HT1080 (cell line): ENCODE results near the gene MZB1. TPM values are rescaled to one million over a fixed set of nuclear protein-coding genes. Genes with fewer than 3 reads are reported as not detected.

Source experiments
- DNase-seq: peaks from one replicate; pipeline ENCODE4 v3.0.0-alpha.2; 2015; ENCODE audit warnings: low read depth
- total RNA-seq: library from RNA; depleted of rRNA; stranded (reverse); fragments of >200 nt; shearing (Covaris generic); gene quantifications from 2 replicates; pipeline ENCODE4 v1.2.3, GENCODE V29; 2014; rRNA removed

Gene MZB1
- total RNA-seq, 1 experiment from 2014 or later, result not detected

DNA sequence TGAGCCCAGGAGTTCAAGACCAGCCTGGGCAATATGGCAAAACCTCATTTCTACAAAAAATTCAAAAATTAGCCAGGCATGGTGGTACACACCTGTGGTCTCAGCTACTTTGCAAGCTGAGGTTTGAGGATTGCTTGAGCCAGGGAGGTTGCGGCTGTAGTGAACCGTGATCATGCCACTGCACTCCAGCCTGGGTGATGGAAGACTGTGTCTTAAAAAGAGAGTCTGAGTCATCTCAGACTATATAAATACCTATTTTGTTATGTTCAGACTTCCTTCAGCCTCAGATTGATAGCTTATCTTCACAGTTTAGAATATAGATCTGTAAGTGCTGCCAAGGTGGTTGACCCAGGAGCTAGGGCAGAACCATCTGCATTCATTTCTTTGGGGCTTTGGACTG lies 49.7 kb downstream of the MZB1 start:
- no peak for DNase-seq

Other genes starting within 250 kb of the MZB1 start
- 27.5 and 28.4 TPM in 2 replicates for gene SIL1, start 191.5 kb downstream of the MZB1 start, total RNA-seq
- 124 and 175 TPM in 2 replicates for gene MATR3, start 96.2 kb downstream of the MZB1 start, total RNA-seq
- gene PAIP2, start 48.1 kb downstream of the MZB1 start, total RNA-seq, result 56.4 and 86.9 TPM in 2 replicates
- not detected in 2 replicates for gene SLC23A1, start 6.6 kb downstream of the MZB1 start, total RNA-seq
- 0.17 and 0.53 TPM in 2 replicates for gene PROB1, start 5.2 kb upstream of the MZB1 start, total RNA-seq
- gene SPATA24, start 14.2 kb upstream of the MZB1 start, total RNA-seq, result 5.9 and 6.7 TPM in 2 replicates
- 5.1 and 11.9 TPM in 2 replicates for gene DNAJC18, start 49.6 kb upstream of the MZB1 start, total RNA-seq
- 53.3 and 67.7 TPM in 2 replicates for gene ECSCR, start 72.8 kb upstream of the MZB1 start, total RNA-seq
- gene SMIM33, start 81.1 kb upstream of the MZB1 start, total RNA-seq, result not detected in 2 replicates
- gene STING1, start 92.8 kb upstream of the MZB1 start, total RNA-seq, result 38.7 and 55.8 TPM in 2 replicates
- gene UBE2D2, start 171.4 kb upstream of the MZB1 start, total RNA-seq, result 83.2 and 84.4 TPM in 2 replicates